HuH-7 (cell line): ENCODE measurements around the gene NAV2.

ENCODE experiments used
- DNase-seq: peaks from one replicate; pipeline ENCODE4 v3.0.0; 2011; ENCODE audit warnings: low spot score

Gene NAV2

DNA sequence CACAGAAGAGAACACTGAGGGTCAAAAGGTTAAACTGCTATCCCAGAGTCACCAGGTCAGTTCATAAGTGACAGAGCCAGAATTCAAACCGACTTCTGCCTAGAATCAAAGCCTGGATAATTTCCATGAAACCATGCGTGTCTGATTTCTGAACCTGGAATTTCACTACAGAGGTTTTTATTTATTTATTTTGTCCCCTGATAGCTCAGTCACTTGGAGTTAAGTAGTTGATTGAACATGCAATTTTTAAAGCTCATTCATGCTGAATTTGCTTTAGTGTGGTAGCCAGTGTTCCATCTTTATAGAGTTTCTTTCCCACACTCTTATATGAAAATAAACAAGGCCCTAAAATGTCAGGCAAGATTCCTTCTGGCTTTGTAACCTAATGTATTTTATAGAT, 93.2 kb downstream of the NAV2 start:
- no peak for DNase-seq

DNA sequence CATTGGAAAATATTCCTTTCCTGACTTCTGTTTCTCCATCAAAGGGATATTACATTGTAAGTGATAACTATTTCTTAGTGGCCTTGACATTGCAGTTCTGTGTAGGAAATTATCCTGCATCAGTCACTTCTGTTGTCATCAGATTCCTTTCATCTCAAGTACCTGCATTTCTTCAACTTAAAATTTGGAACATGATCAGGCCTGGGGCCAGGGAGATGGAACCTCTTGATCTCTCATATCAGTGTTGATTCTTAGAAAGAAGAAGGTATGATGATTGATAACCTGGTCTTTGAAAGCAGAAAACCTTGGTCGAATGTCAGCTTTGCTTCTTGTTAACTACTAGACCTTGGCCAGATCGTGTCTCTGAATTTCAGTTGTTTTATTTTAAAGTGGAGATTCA, 93.6 kb downstream of the NAV2 start:
- DNase-seq = no peak

DNA sequence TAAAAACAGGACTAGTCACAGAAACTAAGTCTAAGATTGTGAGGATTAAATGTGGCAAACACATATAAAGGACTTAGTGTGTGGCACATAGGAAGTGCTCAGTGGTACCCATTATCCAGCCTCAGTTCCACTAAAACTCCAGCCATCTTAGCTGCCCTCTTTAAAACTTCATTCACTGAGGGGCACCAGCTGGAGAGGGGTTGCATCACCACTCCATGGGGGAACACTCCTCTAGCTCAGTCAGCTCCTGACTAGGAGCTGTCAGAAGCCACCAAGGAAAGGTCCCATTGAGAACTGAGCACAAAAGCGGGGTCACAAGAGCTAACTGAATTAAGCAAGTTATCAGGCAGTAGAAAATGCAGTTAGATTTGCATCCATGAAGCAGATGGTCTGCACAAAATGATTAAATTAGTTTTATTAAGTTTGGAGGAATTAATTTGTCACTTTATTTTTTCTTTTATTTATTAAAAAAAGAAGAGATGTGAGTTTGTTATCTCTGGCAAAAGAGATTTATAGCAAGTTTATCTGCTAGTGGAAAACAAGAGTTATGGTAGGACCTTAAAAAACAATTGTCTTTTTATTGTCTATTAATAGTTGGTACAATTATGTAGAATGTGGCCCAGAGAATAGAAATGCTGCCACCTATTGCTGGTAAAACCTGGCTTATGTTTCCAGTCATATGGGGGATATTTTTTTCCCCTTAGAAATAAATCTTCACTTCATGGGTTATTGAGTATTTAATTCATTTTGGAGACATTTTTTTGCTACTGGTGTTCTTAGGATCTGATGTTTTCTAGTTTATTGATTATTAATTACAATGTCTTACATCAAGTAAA, 95.7 kb downstream of the NAV2 start:
- no peak for DNase-seq

DNA sequence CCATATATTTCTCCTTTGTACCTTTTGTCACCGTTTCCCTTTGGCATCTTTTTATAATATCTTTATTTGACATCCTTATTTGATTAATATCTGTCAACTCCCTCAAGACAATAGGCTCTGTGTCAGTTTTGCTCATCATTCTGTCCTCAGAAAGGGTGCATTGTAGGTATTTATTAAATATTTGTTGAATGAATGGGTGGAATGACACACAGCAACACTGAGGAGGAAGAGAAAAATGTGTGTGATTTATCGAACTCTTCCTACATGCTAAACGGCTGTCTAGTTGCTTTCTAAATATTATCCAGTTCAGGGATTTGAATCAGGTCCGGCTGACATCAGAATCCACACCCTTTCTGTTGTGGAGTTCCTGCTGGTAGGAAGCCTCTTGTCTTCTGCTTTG, 98.2 kb downstream of the NAV2 start:
- DNase-seq = no peak

DNA sequence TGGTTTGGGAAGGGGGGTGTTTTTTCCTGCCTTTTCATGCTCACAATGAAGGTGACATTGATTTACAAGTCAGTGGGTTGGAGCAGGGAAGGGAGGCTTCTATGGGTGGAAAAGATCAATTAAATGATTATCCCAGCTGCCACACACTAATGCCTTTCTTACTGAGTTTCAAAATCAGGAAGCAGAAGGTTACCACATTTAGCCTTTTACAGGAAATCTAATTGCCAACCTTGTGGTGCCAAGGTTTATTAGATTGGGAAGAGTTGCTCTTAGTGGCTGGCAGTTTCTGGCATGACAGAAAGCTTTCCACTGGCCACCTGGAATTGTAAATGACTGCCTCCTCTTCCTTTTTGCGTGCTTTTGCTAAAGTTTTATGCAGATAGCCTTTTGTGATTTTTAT, 98.7 kb downstream of the NAV2 start:
- DNase-seq = no peak

DNA sequence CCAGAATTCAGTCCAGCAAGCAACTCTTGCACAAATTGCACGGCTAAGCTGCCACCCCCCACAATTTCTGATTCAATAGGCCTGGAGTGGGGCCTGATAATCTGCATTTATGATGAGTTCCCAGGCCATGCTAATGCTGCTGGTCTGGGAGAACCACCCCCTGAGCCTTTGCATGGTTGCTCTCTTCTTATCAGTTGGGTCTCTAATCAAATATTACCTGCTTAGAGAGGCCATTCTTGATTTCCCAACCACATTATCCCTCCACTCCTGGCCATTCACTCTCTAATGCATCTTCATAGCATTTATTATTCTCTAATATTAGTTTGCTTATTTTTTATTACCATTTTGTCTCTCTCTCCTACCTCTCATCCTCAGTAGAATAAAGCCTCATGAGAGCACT, 99.5 kb downstream of the NAV2 start:
- DNase-seq = no peak

DNA sequence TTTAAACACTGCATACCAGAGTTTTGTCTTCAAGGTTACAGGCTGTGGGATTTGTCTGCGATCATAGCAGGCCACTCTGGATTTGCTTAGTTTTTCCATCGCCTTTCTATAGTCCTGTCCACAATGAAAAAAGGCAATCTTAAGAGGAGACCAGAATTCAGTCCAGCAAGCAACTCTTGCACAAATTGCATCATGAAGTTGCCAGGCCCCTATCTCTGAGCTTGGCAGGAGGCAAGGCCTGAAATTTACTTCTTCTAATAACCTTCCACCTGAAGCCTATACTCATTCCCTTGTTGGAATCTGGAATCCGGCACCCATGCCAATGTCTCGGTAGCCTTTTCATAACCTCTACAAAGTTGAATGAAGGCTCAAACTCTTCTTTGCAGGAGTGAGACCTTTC, 100.1 kb downstream of the NAV2 start:
- no peak for DNase-seq

DNA sequence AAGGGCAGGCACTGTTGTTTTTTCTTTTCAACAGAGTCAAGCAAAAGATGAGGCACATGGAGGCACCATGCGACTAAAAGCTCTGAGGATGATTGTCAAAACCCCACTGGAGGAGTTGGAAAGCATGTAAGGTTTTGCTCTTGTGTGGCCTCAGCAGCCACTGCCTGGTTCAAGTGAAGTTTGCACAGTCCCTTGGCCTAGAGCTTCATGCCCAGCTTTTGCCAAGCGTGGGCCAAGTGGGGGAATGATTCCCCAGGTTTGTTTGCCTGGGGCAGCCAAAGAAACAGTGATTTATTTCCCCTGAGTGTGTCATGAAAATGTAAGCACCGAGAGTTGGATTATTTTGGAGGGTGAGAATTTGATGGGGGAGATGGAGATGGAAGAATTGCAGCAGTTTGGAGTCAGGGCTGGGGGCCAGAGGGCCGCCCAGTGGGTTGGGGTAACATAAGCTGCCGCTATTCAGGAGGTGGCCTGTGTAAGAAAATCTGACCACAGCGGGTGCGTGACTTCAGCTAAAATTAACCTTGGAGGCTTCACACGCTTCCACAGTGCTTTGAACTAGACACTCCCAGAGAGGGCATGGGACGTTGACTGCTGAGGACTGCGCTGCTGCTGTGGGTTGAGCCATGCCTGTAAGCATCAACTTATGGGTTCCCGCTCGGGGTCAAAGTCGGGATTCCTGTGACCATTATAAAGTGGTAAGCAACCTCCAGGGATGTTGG, 100.7 kb downstream of the NAV2 start:
- no peak for DNase-seq

DNA sequence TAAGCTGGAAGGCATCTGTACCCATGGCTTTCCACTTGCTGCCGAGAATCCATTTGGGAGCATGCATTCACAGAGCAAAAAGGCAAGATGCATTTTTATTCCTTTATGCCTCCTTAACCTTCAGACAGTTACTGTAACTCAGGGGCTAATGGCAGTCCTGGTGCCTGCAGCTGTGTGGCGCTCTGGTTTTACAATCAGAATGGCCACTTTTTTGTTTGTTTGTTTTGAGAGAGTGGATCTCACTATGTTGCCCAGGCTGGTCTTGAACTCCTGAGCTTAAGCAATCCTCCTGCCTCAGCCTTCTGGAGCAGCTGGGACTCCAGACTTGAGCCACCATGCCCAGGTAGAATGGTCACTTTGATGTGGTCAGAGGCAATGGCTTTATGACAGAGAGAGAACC, 101.8 kb downstream of the NAV2 start:
- DNase-seq = no peak

DNA sequence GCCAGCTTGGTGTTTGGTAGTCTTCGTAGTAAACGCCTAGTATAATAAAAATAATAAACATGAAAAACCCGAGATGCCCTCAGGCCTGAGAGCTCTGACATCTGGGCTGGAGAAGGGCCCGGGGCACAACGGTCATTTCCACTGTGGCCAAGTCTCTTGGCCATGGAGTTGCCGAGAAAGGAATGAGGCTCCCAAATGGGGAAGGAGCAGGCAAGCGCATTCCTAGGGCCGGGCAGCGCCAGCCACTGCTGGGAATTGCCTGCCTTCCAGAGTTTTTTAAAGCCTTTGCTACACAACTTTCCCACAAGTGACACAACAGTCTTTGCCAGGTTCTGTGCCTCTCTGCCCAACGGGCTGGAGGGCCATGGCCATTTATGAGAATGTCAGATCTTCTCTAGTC, 103.4 kb downstream of the NAV2 start:
- no peak for DNase-seq

DNA sequence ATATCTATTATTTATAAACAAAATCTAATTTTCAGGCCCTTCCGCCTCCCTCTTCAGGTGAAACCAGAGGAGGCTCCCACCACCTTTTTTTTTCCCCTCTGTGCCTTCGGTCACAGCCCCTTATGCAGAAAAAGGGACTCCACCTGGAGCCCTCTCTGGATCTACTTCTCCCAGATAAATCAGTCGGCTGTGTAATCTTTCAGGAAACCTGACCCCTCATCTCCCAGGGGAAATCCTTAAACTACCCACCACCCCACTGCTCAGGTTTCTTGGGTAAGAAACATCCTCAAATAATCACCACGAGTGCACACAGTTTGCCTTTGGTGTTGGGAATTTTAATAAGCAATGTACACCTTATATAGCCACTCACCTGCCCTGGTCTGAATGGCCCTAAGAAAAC, 104.2 kb downstream of the NAV2 start:
- no peak for DNase-seq

DNA sequence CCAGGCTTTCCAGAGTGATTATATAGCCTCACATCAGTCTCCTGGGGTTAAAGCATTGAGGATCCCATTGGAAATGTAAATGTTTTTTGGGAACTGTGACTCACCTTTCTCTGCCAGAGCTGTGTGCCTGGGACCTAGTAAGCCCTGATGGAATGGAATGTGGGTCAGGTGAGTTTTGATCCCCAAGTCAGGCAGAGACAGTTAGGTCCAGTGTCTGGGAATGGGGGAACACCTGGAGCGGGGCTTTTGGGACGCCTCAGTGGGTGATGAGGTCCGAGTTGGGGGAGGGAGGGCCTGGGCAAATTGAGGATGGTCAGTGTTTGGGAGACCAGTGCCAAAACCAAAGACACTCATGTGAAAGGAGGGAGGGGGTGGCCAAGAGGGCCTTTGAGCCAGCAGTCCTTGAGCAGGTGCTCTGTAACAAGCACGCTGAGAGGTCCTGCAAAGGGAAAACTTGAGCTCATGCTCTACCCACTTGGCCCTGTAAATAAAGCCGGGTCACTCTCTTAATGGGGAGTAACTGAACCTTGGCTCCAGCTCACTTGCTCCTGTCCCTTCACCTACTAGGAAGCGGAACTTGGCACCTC, 104.7 kb downstream of the NAV2 start:
- no peak for DNase-seq

DNA sequence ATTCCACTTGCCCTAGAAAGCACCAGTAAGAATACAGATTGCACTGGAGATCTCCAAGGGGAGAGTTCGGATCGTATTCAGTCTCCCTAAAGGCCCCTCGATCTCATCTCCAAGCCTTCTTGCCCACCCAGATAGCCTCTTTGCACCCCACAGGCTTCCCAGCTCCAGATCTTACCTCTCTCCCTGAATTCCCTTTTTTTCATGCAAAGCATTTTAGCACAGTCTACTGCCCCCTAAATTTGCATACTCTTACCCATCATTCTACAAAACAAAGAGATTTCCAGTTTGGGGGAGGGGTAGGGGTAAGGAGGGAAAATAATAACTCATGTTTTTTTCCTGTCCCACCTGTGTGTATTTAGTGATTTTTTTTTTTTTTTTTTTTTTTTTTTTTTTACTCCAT, 105.2 kb downstream of the NAV2 start:
- DNase-seq = no peak

DNA sequence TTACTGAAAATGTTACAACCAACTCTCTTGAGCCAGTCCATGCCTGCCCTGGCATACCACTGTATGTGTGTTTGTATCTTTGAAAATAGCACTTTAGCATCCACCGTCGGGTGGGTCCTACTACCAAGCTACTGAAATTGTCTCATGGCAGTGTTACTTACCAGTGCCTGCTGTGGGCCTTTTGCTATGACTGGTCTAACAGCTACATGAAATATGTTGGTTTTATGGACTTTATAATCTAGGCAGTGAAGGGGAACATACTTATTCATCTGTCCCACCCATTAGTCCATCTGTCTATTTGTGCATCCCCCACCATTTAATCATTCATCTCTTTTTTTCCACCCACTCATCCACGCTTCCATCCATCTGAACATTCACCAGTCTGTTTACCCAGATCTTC, 106.0 kb downstream of the NAV2 start:
- DNase-seq = no peak

DNA sequence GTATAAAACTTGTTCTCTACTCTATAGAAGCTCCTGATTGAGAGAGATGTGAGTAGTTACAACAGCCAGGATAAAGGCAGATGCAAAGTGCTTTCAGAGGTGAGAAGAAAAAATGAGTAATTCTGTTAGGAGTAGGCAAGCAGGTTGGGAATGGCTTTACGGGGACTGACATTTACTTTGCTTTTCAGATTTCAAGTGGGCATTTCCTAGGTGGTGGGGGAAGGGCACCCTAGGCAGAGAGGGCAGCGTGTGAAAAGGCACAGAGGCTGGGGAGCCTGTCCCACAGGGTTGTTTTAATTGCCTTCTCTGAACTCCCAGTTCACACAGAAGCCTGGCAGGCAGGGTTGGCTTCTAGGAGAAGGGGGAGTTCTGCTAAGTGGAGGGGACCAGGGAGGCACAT, 106.5 kb downstream of the NAV2 start:
- DNase-seq = no peak

DNA sequence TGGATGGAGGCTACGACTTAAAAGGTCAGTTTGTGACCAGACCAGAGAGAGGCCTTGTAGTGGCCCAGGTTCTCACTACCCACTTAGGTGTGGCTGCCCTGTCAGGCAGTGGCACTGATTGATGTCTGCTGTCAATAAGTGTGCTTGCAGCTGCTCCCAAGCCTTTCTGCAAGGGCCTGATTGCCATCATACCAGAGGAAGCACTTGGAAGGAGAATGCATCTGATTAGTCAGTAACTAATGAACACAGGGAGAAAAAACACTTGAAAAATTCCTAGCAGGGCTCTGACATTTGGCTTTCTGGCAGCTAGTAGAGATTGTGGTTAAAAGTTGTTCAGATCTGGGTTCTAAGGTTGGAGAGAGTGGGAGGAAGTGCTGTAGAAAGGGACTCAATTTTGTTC, 107.5 kb downstream of the NAV2 start:
- no peak for DNase-seq

DNA sequence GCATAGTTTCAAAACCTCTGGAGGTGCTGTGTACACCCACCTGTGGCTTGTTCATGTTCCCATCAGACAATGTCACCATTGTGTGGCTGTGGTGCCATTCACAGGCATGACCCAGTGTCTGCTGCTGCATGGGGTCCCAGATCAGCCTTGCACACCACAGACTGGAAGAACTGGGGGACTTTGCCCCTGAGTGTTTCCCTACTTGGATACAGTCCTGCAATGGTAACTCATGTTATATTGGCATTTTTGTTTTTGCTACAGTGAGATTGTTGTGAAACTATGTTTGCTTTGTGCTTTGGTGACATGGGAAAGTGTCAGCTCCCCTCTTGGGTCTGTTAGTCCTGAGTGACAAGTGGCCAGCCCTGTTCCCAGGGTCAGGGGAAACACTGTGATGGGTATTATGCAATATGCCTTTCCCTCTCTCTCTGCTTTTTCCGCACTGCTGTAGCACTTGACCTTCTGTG, 108.8 kb downstream of the NAV2 start:
- DNase-seq = peak; percentile 44

DNA sequence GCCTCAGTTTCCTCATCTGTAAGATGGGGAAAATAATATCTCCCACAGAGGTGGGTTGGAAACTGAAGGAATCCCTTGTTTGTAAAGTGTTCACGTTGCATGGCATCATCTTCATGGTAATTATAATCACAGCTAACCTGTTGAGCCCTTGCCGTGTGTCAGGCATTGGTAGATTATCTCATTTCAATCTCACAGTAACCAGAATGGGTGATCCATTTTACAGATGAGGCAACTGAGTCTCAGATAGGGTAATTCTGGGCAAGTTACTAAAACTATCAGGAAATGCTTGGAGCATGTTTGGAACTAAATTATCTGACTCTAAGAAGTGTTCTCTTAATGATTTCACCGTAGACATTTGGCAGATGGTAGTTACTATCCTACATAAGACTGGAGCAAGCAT, 109.4 kb downstream of the NAV2 start:
- DNase-seq = no peak

DNA sequence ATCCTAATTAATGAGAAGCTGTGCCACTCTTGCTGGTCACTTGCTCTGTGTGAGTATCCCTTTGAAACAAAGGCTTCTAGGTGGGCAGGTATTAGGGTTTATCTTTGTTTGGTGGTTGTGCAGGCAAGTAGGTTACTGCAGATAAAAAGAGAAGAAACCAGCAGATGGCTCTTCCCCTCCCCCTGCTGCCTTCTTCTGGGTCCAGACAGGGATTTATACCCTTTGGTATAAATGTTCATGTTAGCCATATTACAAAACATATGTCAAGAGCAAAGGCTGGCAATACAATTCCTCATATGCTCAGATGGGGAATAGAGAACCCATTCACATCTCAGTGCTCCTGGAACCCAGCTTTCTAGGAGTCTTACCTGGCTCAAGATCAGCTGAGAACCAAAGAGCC, 109.9 kb downstream of the NAV2 start:
- no peak for DNase-seq

DNA sequence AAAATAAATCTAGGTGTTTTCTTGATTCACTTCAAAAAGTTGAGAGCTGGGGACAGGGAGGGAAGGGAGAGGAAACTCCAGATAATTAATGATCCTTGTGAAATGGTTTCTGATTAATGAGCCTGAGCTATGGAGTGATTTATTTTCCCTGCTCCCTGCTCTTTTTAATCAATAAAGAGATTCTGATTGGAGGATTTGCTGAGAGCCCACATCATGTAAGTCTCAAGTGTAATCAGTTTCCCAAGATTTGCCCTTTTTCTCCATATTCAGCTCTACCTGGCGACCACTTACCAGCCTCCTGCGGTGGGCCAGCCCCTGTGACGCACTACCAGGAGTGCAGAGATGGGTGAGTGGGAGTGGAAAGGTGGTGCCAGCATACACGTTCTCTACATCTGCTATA, 114.0 kb downstream of the NAV2 start:
- DNase-seq = no peak

DNA sequence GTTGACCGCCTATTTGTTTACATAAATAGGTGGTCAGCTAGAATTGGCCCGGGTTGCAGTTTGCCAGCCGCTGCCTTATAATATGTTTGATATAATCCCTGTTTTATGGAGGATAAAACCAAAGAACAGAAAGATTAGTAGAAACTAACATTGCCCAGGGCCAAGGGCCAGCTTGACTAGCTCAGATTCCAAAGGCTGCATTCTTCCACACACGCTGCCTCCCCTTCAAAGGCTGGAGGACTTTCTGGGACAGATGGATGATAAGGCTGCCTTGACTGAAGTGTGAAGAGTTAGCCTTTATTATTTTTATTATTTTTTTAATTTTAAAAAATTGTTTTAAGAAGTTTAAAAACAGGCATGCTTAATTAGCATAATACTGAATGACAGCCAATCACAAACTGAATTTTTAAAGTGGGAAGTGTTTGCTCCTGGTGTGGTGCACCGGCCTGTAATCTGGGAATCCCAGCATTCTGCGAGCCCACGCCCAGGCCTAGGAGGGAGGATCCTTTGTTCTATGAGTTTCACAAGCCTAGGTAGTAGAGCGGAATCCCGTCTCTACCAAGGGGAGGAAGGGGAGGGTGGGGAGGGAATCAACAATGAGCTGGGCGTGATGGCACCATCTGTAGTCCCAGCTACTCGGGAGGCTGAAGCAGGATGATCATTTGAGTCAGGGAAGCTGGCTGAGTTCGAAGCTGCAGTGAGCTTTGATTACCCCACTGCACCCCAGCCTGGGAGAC, 114.9 kb downstream of the NAV2 start:
- no peak for DNase-seq

DNA sequence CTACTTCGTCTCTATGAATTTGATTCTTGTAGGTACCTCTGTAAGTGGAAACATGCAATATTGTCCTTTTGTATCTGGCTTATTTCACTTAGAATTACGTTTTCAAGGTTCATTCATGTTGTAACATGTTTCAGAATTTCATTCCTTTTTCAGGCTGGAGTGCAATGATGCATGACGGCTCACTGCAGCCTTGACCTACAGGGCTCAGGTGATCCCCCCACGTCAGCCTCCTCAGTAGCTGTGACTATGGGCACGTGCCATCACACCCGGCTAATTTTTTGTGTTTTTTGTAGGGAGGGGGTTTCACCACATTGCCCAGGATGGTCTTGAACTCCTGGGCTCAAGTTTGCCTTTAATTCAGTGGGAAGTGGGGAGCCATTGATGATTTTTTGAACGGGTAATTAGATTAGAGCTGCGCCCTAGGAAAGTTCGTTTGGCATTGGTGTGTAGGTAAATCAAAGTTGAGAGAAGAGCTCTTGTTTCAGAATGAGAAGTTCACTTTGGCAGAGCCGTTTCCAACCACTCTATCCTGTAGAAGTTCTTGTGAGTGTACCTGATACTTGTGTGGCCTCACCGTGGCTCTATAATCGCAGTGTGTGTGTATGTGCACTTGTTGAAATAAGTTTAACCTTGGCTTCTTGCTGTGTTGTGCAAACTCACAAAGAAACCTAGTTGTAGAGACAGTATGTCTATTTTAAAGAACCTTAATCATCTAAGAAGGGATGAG, 115.9 kb downstream of the NAV2 start:
- DNase-seq = no peak
